Left kidney (tissue), 2 donors: ENCODE data around the gene LMAN1. TPM values are rescaled to one million over a fixed set of nuclear protein-coding genes. Genes with fewer than 3 reads are reported as not detected.

Experiments
- DNase-seq: peaks from one replicate; pipeline ENCODE4 v3.0.0-alpha.2; 2013
- polyA plus RNA-seq: library from polyadenylated mRNA; unstranded; fragments of 120-200 nt; gene quantifications from one replicate; pipeline ENCODE4 v1.2.1, GENCODE V29; 2013; ENCODE audit not compliant: insufficient read length

The LMAN1 gene
- polyA plus RNA-seq, 1 donor = 126 TPM

GRCh38 chr18:59374128-59374527 lies 15.1 kb upstream of the LMAN1 start:
- DNase-seq = no peak

DNA sequence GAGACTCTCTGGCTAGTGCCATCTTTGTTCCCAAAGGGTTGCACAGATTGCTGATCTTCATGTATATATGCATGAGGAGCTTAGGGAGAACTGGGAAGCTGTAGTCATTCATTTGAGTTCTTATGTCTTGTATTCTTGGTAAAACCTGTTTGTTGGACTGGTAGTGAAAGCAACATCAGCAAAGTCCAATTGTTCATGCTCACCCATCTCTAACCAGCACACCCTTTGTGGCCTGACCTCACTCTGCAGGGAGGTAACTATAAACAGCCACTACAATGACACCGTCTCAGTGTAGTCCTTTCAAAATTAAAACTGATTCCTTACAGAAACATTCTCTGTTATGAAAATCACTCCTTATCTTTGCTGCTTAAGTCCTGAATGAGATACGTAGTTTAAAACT lies 13.9 kb upstream of the LMAN1 start:
- no peak for DNase-seq

DNA sequence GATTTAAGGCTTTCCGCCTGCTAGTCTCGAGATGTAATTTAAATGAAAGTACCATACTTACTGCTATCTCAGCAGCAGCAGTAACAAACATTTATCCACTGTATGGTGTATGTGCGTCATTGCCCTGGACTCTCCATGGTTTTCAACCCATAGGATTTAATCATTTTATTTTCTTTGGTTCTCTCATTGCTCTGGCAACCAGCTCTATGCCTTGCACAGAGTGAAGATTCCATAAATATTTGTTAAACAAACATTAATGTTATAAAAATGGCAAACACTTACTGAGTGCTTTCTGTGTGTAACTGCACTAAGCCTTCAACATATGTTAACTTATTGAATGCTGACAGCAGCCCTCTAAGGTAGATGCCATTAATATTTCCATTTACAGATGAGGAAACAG lies 1.3 kb upstream of the LMAN1 start:
- no peak for DNase-seq

- DNase-seq = no peak
Observed at GRCh38 chr18:59359576-59359952, 499 bp upstream of the LMAN1 start.

DNA sequence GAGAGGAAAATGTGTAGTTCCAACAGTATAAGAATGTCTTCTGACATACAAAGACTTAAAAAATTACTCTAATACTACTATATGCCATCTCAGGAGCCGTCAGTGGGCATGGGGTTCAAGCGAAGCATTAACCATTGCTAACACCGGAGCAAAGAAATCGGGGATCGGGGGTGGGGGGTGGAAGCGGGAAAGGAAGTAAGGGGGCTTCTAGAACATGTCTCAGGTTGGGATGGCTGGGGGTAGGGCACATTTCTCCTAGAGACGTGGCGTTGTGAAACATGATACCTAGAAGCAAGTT lies 702 bp downstream of the LMAN1 start:
- DNase-seq = no peak

DNA sequence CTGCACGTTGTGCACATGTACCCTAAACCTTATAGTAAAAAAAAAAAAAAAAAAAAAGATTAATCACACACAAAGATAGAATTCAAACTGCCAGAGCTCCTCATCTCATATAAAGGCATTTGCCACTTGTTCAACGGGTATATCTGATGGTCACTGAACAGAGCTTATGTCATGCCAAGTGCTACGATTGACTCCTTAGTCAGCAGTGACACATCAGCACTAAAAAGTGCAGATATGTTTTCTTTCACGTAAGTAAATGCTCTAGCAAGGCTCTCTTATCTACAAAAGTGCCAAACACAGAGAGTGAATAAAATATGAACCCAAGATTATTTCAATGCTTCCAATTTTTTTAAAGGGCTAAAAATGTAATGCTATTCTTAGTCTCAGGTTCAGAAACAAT lies 1.1 kb downstream of the LMAN1 start:
- DNase-seq = no peak

- no peak for DNase-seq
Observed at GRCh38 chr18:59354731-59355130, 4.3 kb downstream of the LMAN1 start.

- no peak for DNase-seq
Observed at GRCh38 chr18:59353079-59353680, 5.9 kb downstream of the LMAN1 start.

DNA sequence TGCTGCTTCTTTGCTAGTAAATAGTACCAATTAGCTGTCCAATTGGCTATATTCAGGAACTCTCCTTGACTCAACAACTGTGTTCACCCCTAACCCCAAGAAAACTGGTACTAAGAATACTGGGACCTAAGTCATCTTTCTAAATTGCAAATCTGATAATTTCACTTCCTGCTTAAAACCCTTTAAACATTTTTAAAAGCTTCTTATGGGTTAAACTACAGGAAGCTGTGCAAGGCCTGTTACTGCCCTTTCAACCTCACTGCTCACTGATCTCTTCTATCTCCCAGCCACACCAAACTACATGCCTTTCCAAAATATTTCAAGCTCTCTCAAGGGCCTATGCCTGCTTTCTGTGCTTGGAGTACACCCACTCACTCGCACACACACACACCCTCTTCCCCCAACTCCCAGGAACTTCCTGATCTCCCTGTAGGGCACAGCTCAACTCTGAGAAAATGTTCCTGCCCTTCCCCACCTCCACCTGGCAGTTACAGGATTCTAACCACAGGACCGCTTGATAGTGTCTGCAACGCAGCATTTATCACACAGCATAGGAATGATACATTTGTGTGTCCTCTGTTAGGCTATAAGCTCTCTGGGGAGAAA lies 6.7 kb downstream of the LMAN1 start:
- no peak for DNase-seq

DNA sequence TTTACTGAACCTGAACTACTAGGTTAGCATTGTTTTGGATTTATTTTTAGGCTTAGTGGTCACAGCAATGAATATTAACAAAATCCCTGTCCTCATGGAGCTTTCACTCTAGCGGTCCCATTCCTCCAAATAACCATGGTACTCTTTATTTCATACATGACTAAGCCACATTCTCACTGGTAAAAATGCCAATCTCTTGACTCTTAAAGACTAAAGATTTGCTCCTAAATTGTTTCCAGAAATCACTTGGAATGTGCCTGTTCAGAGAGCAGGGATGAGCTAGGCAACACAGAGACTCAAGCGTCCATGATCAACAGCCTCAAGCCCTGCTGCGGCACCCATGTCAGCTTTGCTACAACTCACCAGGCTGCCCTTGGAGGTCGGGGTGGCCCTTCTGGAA lies 13.5 kb downstream of the LMAN1 start:
- no peak for DNase-seq

DNA sequence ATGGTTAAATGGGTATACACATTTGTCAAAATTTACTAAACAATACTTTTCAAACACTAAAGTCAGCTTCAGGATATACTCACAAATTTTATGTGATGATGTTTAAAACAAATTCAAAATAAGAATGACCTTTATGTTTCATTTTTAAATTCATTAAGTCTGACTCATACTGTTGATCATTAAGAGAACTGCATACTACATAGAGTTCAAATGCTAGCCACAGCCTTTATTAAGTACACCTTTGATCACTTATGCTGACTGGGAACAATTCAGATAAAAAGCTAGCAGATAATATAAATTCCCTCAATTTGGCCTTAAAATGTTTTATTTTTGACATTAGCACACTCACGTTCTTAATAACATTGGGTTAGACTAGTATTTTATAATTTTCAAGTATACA lies 14.1 kb downstream of the LMAN1 start:
- DNase-seq = no peak

GRCh38 chr18:59343926-59344325 lies 15.1 kb downstream of the LMAN1 start:
- DNase-seq = no peak

DNA sequence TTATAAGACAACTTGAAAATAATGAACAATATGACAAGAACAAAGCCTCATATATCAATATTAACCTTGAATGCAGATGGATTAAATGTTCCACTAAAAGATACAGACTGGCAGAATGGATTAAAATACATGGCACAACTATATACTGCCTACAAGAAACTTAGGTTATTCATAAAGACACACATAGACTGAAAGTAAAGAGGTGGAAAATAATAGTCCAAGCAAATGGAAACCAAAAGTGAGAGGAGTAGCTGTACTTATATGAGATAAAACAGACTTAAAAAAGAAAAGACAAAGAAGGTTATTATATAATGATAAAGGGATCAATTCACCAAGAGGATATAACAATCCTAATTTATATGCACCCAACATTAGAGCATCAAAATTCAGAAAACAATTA lies 18.2 kb downstream of the LMAN1 start:
- no peak for DNase-seq

DNA sequence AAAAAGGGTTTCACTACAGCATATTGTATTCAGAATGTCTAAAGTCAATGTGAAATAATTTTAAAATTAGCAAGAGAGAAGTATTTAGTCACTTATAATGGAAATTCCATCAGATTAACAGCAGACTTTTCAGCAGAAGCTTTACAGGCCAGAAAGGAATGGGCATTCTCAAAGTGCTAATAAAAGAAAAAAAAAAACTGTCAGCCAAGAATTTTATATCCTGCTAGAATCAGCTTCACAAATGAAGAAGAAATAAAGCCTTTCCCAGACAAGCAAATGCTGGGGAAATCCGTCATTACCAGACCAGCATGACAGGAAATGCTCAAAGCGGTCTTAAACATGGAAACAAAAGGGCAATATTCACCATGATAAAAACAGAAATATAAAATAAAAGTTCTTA lies 18.8 kb downstream of the LMAN1 start:
- DNase-seq = no peak

DNA sequence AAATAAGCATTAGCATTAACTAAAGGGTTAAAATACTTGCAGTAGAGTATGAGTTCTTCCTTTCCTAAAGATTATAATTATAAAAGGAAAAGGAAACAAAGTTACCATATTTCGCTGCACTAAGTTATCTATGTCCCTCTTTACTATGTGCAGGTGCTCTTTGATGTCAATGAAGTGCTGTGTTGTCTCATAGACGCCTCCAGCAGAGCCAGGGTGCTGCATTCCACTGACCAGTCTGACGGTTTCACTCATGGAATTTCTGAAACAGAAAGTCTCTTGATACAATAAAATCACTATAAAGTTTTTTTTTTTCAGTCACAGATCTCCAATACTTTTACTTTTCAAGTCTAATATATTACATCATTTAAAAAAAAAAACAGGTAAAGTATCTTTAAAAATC lies 26.1 kb downstream of the LMAN1 start:
- no peak for DNase-seq

DNA sequence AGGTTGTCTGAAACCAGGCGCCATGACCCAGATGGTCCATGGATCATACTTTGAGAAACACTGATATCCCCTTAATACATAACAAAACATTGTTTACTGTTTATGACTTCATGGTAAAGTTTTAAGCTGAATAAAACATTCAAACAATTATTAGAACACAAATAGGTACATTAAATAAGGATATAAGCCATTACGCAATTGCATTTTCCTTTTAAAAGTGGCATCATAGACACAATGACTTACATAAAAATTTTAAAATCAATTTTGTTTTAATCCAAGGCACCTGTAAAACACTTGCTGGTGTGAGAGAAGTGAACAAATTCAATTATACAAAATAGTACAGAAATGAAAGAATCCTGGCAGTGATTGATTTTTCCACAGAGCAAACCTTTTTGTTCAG lies 30.4 kb downstream of the LMAN1 start:
- DNase-seq = no peak

GRCh38 chr18:59325965-59326364 lies 33.1 kb downstream of the LMAN1 start:
- no peak for DNase-seq

DNA sequence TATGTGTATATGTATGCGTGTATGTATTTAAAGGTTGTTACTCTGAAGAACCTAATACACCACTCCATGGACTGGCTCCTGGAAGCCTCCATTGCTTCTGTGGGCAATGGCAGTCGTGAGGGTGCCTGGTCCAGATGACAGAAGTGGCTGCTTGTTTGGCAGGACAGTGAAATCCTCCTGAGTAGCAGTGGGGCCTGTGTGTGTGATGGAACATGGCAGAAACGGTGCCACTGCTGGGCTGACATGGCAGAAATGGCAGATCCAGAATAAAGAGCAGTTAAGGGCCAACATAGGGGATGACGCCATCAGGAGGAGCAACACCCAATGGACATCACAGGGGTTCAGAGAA lies 34.5 kb downstream of the LMAN1 start:
- no peak for DNase-seq

DNA sequence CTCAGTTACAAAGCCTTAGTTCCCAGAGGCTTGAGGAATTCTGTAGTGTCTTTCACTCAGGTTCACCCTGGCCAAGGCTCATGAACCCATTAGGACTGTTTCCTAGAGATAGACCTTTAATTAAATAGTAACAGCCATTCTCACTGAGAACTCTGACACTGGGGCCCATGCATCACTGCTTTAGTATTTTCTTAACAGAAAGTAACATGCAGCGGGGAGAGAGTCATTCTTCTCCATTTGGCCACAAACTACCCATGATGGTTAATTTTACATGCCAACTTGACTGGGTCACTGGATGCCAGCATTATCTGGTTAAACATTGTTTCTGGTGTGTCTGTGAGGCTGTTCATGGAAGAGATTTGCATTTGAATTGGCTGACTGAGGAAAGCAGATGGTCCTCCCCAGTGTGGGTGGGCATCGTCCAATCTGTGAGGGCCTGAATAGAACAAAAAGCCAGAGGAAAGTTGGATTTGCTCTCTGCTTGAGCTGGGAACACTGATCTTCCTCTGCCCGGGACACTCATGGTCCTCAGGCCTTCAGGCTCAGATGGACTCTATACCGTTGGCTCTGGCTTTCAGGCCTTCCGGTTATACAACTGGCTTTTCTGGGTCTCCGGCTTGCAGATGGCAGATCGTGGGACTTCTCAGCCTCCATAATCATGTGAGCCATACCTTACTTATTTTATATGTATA lies 35.0 kb downstream of the LMAN1 start:
- no peak for DNase-seq

- peak; percentile 8 for DNase-seq
Observed at GRCh38 chr18:59318460-59319050, 40.5 kb downstream of the LMAN1 start, which contains the start of gene CPLX4. Gene CPLX4, minus strand, starts transcription at chr18:59318649. Its CDS starts 187 bp downstream, at chr18:59318462.

GRCh38 chr18:59311631-59312030 lies 47.4 kb downstream of the LMAN1 start:
- DNase-seq = no peak

GRCh38 chr18:59308938-59309260 lies 50.2 kb downstream of the LMAN1 start:
- DNase-seq = peak; percentile 5

DNA sequence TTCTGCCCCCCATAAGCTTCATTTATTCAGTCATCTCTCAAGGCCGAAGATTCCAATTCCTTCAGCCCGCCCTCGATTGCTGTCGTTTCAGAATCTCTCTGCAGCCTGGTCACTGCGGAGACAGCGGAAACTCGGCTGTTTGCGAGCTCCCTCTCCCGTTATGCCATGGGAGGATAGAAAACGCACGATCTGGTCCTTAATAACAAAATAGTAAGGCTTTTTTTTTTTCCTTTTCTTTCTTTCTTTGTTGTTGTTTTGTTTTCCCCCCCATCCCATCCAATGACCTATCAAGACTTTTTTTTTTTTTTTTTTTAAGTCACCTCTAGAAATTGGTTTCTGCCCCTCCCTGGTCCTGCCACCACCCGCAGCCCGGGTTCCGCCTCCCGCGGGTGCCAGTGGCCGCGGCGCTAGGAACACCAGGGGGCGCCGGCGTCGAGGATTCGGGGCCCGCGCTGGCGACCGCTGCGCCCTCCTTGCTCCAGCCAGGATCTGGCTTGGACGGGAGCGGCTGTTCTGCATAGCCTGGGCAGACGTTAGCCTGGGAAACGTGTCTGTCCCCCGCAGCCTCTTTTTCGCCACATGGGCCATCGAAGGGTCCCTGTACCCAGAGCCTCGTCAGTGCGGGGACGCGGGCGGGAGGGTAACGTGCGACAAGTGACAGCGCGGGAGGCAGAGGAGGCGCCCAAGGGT lies 50.7 kb downstream of the LMAN1 start:
- peak; percentile 68 for DNase-seq
